ENCODE results near the gene GPR148.

Gene GPR148

DNA sequence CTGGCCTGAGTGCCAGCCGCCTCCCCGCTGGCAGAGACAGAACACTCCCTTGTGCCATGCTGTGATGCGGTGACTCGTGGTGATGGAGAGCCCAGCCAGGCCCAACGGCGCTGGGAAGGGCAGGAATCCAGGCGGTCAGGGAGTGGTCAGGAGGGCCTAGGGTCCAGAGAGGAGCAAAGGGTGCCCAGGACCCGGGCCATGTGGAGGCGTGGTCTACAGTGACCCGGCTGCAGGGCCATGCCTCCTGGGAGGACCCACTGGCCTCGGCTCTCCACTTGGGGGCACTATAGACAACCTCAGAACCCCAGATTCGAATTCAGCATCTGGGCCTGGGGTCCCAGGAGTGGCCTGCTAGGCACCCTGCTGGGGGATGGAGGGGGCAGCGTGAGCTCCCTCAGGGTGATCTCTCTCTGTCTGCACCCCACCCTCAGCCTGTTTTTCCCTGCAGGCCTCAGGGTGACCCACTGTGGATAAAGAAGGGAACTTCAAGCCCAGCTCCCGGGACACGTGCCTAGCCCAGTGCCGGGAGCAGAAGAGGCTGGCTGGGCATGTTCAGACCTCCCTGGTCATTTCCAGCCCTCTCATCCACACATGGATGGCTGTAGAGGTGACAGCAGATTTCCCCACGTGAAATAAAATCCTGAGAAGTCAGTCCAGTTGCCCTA, 39.5 kb downstream of the GPR148 start:
- no peak for DNase-seq

- DNase-seq = no peak
Measured at GRCh38 chr2:130769343-130769907, 40.6 kb downstream of the GPR148 start.

DNA sequence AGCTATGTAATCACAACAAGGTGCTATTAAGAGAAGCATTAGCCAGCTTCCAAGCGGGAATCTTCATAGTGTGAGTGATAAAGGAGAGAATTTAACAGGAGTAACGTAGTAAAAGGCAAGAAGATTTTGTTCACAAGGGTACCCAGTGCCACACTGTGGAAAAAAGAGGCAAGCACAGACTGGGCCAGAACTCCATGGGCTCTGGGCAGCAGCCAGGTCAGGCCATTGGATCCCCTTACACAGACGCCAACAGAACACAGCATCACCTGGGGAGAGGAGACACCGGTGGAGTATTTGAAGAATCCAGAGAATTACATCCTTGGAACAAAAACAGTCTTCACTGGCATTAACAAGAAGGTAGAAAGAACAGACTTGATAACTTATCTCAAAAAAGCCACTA, 47.7 kb downstream of the GPR148 start:
- DNase-seq = no peak

DNA sequence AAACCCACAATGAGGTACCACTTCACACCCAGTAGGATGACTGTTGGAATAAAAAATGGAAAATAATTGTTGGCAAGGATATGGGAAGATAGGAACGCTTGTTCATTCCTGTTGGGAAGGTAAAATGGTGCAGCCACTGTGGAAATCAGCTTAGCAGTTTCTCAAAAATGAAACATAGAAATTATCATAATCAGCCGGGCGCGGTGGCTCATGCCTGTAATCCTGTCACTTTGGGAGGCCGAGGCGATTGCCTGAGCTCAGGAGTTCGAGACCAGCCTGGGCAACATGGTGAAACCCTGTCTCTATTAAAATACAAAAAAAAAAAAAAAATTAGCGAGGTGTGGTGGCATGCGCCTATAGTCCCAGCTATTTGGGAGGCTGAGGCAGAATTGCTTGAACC, 49.9 kb downstream of the GPR148 start:
- DNase-seq = no peak

All from hypothalamus (tissue), 51 donors.